HepG2 (cell line): ENCODE measurements around the gene ANXA6. TPM values are rescaled to one million over a fixed set of nuclear protein-coding genes. Genes with fewer than 3 reads are reported as not detected.
A peak's percentile ranks its signal among the peaks of the same experiment; 100 is the strongest.

Source experiments
- AFF4 ChIP-seq: sonication (generic); formaldehyde crosslinking; IDR thresholded peaks from 2 replicates; pipeline ENCODE4 v1.4.0; 2020; ENCODE audit warnings: missing genetic modification reagents
- ARID3A ChIP-seq: IDR thresholded peaks from 2 replicates; pipeline ENCODE4 v1.6.1; 2012; ENCODE audit warnings: low read depth, low read length, improper control_type of control experiment
- CTCF ChIP-seq: sonication (generic); formaldehyde crosslinking; IDR thresholded peaks from 2 replicates; pipeline ENCODE4 v1.5.0; 2020; ENCODE audit warnings: mild to moderate bottlenecking, missing genetic modification reagents, moderate library complexity
- FOXK1 ChIP-seq: sonication (generic); formaldehyde crosslinking; IDR thresholded peaks from 2 replicates; pipeline ENCODE4 v1.4.0; 2020; ENCODE audit warnings: low read depth, missing genetic modification reagents, borderline replicate concordance
- KDM5B ChIP-seq: sonication (generic); formaldehyde crosslinking; IDR thresholded peaks from 2 replicates; pipeline ENCODE4 v1.4.0; 2020; ENCODE audit warnings: missing genetic modification reagents, mild to moderate bottlenecking, borderline replicate concordance
- POLR2AphosphoS5 ChIP-seq: IDR thresholded peaks from 2 replicates; pipeline ENCODE4 v1.6.1; 2012; ENCODE audit warnings: low read depth, low read length
- SMAD9 ChIP-seq: sonication (generic); formaldehyde crosslinking; IDR thresholded peaks from 2 replicates; pipeline ENCODE4 v1.5.1; 2020; ENCODE audit warnings: mild to moderate bottlenecking, missing genetic modification reagents
- TBL1XR1 ChIP-seq: fragments of 150-350 bp; IDR thresholded peaks from 2 replicates; pipeline ENCODE4 v1.6.1; 2014; ENCODE audit warnings: borderline replicate concordance, low read length; ENCODE audit not compliant: partially characterized antibody
- THAP7 ChIP-seq: sonication (generic); formaldehyde crosslinking; IDR thresholded peaks from 2 replicates; pipeline ENCODE4 v1.8.1; 2023; ENCODE audit warnings: mild to moderate bottlenecking, missing genetic modification reagents
- U2AF1 ChIP-seq: fragments of 200-400 bp; formaldehyde crosslinking; optimal IDR thresholded peaks from 2 replicates; pipeline ENCODE3; 2017; ENCODE audit warnings: mild to moderate bottlenecking, low read depth, low read length
- ZNF18 ChIP-seq: sonication (generic); formaldehyde crosslinking; IDR thresholded peaks from 2 replicates; pipeline ENCODE4 v1.8.0; 2022; ENCODE audit warnings: mild to moderate bottlenecking, missing genetic modification reagents; ENCODE audit not compliant: insufficient replicate concordance
- ZNF333 ChIP-seq: sonication (generic); formaldehyde crosslinking; IDR thresholded peaks from 2 replicates; pipeline ENCODE4 v1.4.0; 2020; ENCODE audit warnings: mild to moderate bottlenecking, missing genetic modification reagents, borderline replicate concordance
- ZNF432 ChIP-seq: sonication (generic); formaldehyde crosslinking; IDR thresholded peaks from 2 replicates; pipeline ENCODE4 v1.5.0; 2020; ENCODE audit warnings: missing genetic modification reagents, mild to moderate bottlenecking, borderline replicate concordance
- ZNF709 ChIP-seq: sonication (generic); formaldehyde crosslinking; IDR thresholded peaks from 2 replicates; pipeline ENCODE4 v1.5.0; 2020; ENCODE audit warnings: mild to moderate bottlenecking, missing genetic modification reagents
- ZNF777 ChIP-seq: sonication (generic); formaldehyde crosslinking; IDR thresholded peaks from 2 replicates; pipeline ENCODE4 v1.4.0; 2020; ENCODE audit warnings: missing genetic modification reagents
- ZSCAN5A ChIP-seq: sonication (generic); formaldehyde crosslinking; IDR thresholded peaks from 2 replicates; pipeline ENCODE4 v1.8.0; 2022; ENCODE audit warnings: mild to moderate bottlenecking, missing genetic modification reagents, borderline replicate concordance
- polyA plus RNA-seq, 8 experiments: library from polyadenylated mRNA; depleted of rRNA in 3 of 8; stranded (reverse) in 7 of 8; unstranded in 1 of 8; fragments of >200 nt; fragmentation: Illumina TruSeq in 4 of 8; extraction: Trizol in 4 of 8; gene quantifications; 2 replicates each; pipeline versions ENCODE4 v1.2.1 to v1.2.3, GENCODE V29; 2011 to 2016; ENCODE audit warnings: low read depth in 4 of 8, missing spikeins in 1 of 8, mixed read lengths in 1 of 8; ENCODE audit not compliant: insufficient read depth in 1 of 8
- total RNA-seq, 5 experiments: library from RNA; depleted of rRNA; stranded (reverse); fragments of >200 nt; fragmentation: Illumina TruSeq; extraction: Trizol; gene quantifications; 2 replicates each; pipeline ENCODE4 v1.2.3, GENCODE V29; 2016; ENCODE audit warnings: low read depth in 1 of 5

Gene ANXA6
- total and polyA plus RNA-seq, 2 of the 13 experiments (the other 11 are each of a cell fraction or from before 2014, with no cell fraction given): 103 to 125 TPM

DNA sequence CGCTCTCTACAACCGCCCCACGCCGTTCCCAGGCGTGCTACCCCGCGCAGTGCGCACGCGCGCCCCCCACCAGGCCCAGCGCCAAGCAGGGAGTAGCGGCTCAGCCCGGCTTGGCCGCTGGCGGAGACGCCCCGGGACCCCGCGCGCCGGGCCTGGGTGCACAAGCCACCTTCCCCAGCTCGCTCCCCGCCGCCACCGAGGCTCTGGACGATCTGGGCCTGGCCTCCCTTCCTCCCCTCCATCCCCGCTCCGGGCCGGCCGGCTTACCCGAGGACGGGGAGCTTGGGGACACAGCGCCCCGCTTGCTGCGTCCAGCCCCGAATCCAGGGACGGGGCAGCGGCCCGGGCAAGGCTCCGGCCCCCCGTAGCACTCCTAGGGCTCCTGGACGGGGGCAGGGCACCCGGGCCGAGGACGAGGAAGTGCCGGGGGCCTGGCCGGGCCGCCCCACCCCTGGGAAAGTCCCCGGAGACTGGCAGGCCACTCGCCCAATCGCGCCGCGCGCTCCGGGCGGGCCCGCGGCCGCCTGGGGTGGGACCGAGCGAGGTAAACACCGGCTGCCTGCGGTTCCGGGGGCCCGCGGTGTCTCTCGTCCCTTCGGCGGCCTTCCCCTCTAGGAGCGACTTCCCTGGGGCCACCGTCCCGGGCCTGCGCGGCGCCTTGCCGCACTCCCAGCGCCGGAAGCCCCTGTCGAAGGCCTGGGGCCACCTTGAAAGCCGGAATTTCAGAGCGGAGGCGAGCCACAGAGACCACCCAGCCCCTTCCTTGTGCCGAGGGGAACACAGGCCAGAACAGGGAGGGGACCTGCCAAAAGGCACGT, 76.8 kb downstream of the ANXA6 start, which contains the start of gene TNIP1 (continued):
- TF ChIP-seq CTCF (CRISPR knock-in tag): peak; percentile 18; the same call in 1 of the 2 replicates
- TF ChIP-seq ARID3A: no peak
- peak; percentile 80 for TF ChIP-seq ZNF18 (CRISPR knock-in tag)
- no peak for TF ChIP-seq ZNF432 (CRISPR knock-in tag)
- TF ChIP-seq AFF4: peak; percentile 69; the same call in 1 of the 2 replicates
- TF ChIP-seq U2AF1: peak; percentile 88
- TF ChIP-seq ZNF333 (CRISPR knock-in tag): peak; percentile 88; the same call in 1 of the 2 replicates
- peak; percentile 43 for TF ChIP-seq ZNF777 (CRISPR knock-in tag)
- peak; percentile 64; the same call in 1 of the 2 replicates for TF ChIP-seq POLR2AphosphoS5
- TF ChIP-seq ZNF709 (CRISPR knock-in tag): peak; percentile 84
- no peak for TF ChIP-seq TBL1XR1
- no peak for TF ChIP-seq THAP7 (CRISPR knock-in tag)
- peak; percentile 94 for TF ChIP-seq KDM5B (CRISPR knock-in tag)
- TF ChIP-seq ZSCAN5A (CRISPR knock-in tag): 0 out of 2 replicates have a peak, but pooled peaks have one; percentile 38
- TF ChIP-seq FOXK1 (CRISPR knock-in tag): peak; percentile 97; the same call in 1 of the 2 replicates
- 0 out of 2 replicates have a peak, but pooled peaks have one; percentile 34 for TF ChIP-seq SMAD9
